K562 (cell line): ENCODE results near the gene ASCC2. TPM values are rescaled to one million over a fixed set of nuclear protein-coding genes. Genes with fewer than 3 reads are reported as not detected.

Source experiments
- ATAC-seq: fragments of 200-7000 bp; cut with Tn5 transposase; 3 replicates; pipeline ENCODE4 v1.9.1; 2020; ENCODE audit warnings: moderate library complexity
- BruUV-seq: library from RNA; stranded (reverse); fragments of 400-500 nt; replicated peaks from 2 replicates; lab custom pipeline; 2021; lab: Mats Ljungman, UMichigan
- CTCF ChIA-PET: fragments of 300-600 bp; formaldehyde crosslinking; extraction: SDS; loops from one replicate; lab custom pipeline; 2021; ENCODE audit warnings: low intra/inter-chr PET ratio; lab: Yijun Ruan, JAX
- POLR2A ChIA-PET: fragments of 300-600, 350-650 bp; sonication (Branson Sonifier 250); formaldehyde crosslinking; extraction: SDS; loops from one replicate; lab custom pipeline; 2021; ENCODE audit warnings: antibody characterized with exemption, inconsistent platforms; lab: Yijun Ruan, JAX
- DNase-seq, 4 experiments: peaks; one replicate each; pipeline versions ENCODE4 v3.0.0 to v3.0.0-alpha.2; 2011 to 2018; ENCODE audit warnings: low spot score in 3 of 4, mixed read lengths in 3 of 4; ENCODE audit errors: extremely low read depth in 1 of 4
- FAIRE-seq: peaks from 2 replicates; lab custom pipeline; 2011; peaks lifted over from hg19 to GRCh38; lab: Jason Lieb, UNC
- H2AFZ ChIP-seq: 2 replicates; pipeline ENCODE4 v1.6.0; 2011; ENCODE audit warnings: low read depth, low read length, control low read depth, inconsistent platforms
- H3K27ac ChIP-seq: fragments of 200-600 bp; 3 replicates; pipeline ENCODE4 v1.8.0; 2011; ENCODE audit warnings: low read depth, mild to moderate bottlenecking, control low read depth, inconsistent platforms, low read length, moderate library complexity, mixed read lengths; ENCODE audit errors: extremely low read depth
- H3K27me3 ChIP-seq, 2 experiments: fragments of 300-600 bp in 1 of 2; 2 replicates in 1 of 2; 3 replicates in 1 of 2; pipeline versions ENCODE4 v1.6.0 to v1.8.0; 2011; ENCODE audit warnings: inconsistent platforms in 2 of 2, low read length in 2 of 2, mild to moderate bottlenecking in 1 of 2, mixed read lengths in 1 of 2, moderate library complexity in 1 of 2; ENCODE audit not compliant: control insufficient read depth in 2 of 2, insufficient read depth in 2 of 2
- H3K36me3 ChIP-seq: fragments of 300-600 bp; 3 replicates; pipeline ENCODE4 v1.8.0; 2011; ENCODE audit warnings: mild to moderate bottlenecking, low read length, inconsistent platforms; ENCODE audit not compliant: control insufficient read depth, insufficient read depth
- H3K4me1 ChIP-seq, 2 experiments: fragments of 200-600 bp in 1 of 2; replicated peaks in 1 of 2; 2 replicates in 1 of 2; 3 replicates in 1 of 2; pipeline versions ENCODE4 v1.5.1 to v1.8.0; 2011; ENCODE audit warnings: inconsistent platforms in 2 of 2, low read length in 2 of 2, mild to moderate bottlenecking in 1 of 2, mixed read lengths in 1 of 2, moderate library complexity in 1 of 2; ENCODE audit not compliant: control insufficient read depth in 2 of 2, insufficient read depth in 2 of 2
- H3K4me2 ChIP-seq: 2 replicates; pipeline ENCODE4 v1.6.1; 2011; ENCODE audit warnings: low read length, control low read depth, inconsistent platforms, mixed read lengths; ENCODE audit not compliant: insufficient read depth
- H3K4me3 ChIP-seq: fragments of 200-600 bp; sonication (generic), shearing (Covaris generic); 2 replicates; pipeline ENCODE4 v1.5.1; 2016; ENCODE audit warnings: control low read depth, inconsistent platforms
- H3K79me2 ChIP-seq: fragments of 200-600 bp; 3 replicates; pipeline ENCODE4 v1.8.0; 2011; ENCODE audit warnings: low read length, inconsistent platforms; ENCODE audit not compliant: control insufficient read depth, insufficient read depth
- H3K9ac ChIP-seq, 2 experiments: 2 replicates each; pipeline versions ENCODE4 v1.6.0 to v1.6.1; 2011; ENCODE audit warnings: low read depth in 2 of 2, low read length in 2 of 2, control low read depth in 1 of 2, inconsistent platforms in 1 of 2, mild to moderate bottlenecking in 1 of 2, mixed read lengths in 1 of 2; ENCODE audit not compliant: insufficient read depth in 1 of 2
- H3K9me1 ChIP-seq: one replicate; pipeline ENCODE4 v1.6.0; 2011; ENCODE audit warnings: inconsistent platforms, mild to moderate bottlenecking, low read length, moderate library complexity; ENCODE audit not compliant: control insufficient read depth, insufficient read depth
- H3K9me3 ChIP-seq: replicated peaks from 2 replicates; pipeline ENCODE4 v1.5.1; 2011; ENCODE audit warnings: low read depth, low read length, inconsistent platforms; ENCODE audit not compliant: control insufficient read depth, insufficient read depth
- H4K20me1 ChIP-seq: replicated peaks from 2 replicates; pipeline ENCODE4 v1.6.1; 2011; ENCODE audit warnings: low read length, inconsistent platforms, mixed read lengths; ENCODE audit not compliant: control insufficient read depth, insufficient read depth
- ARID3B ChIP-seq: fragments of 250-450 bp; sonication (Bioruptor Pico); IDR thresholded peaks from 2 replicates; pipeline ENCODE4 v1.4.0; 2020; ENCODE audit warnings: borderline replicate concordance
- CHCHD3 ChIP-seq: fragments of 250-450 bp; sonication (Bioruptor Pico); IDR thresholded peaks from 2 replicates; pipeline ENCODE4 v2.1.2; 2022; ENCODE audit warnings: mild to moderate bottlenecking
- E2F3 ChIP-seq: fragments of 250-450 bp; sonication (Bioruptor Pico); IDR thresholded peaks from 2 replicates; pipeline ENCODE4 v1.4.0; 2020; ENCODE audit warnings: mild to moderate bottlenecking
- KDM4B ChIP-seq, 2 experiments: fragments of 450-650 bp in 1 of 2; sonication (generic) in 1 of 2; IDR thresholded peaks; 2 replicates each; pipeline ENCODE4 v1.6.1; 2016 to 2017; ENCODE audit warnings: borderline replicate concordance in 2 of 2, antibody characterized with exemption in 1 of 2, low read depth in 1 of 2, mild to moderate bottlenecking in 1 of 2
- SMARCA5 ChIP-seq: fragments of 450-650 bp; IDR thresholded peaks from 2 replicates; pipeline ENCODE4 v1.6.1; 2016
- SP1 ChIP-seq: sonication (generic); formaldehyde crosslinking; IDR thresholded peaks from 2 replicates; pipeline ENCODE4 v1.8.1; 2022; ENCODE audit warnings: mild to moderate bottlenecking, missing genetic modification reagents
- TCF3 ChIP-seq: sonication (generic); formaldehyde crosslinking; IDR thresholded peaks from 2 replicates; pipeline ENCODE4 v1.4.0; 2020; ENCODE audit warnings: mild to moderate bottlenecking, missing genetic modification reagents
- ZHX1 ChIP-seq: fragments of 150-350 bp; conservative IDR thresholded peaks from 2 replicates; pipeline ENCODE4 v1.6.1; 2014; ENCODE audit warnings: low read length
- ZNF398 ChIP-seq: fragments of 250-450 bp; sonication (Bioruptor Pico); IDR thresholded peaks from 2 replicates; pipeline ENCODE4 v1.8.0; 2021; ENCODE audit warnings: moderate library complexity, mild to moderate bottlenecking, inconsistent platforms
- ZNF512 ChIP-seq: IDR thresholded peaks from 2 replicates; pipeline ENCODE4 v1.6.1; 2016; ENCODE audit warnings: missing genetic modification characterization, missing compliant biosample characterization
- ZNF766 ChIP-seq: fragments of 200-800 bp; sonication (Bioruptor generic); conservative IDR thresholded peaks from 2 replicates; pipeline ENCODE4 v1.6.1; 2016; ENCODE audit warnings: missing genetic modification characterization, missing compliant biosample characterization
- WGBS: fragments of 100-300 bp; shearing (Covaris generic); methylation state at CpG from one replicate; pipeline ENCODE4 v1.1.6; 2016; ENCODE audit warnings: low coverage, mixed read lengths; ENCODE audit not compliant: insufficient coverage; ENCODE audit errors: missing lambda C conversion rate; 5-methylcytosine and 5-hydroxymethylcytosine counted together
- in situ Hi-C: fragments of 300-500 bp; cut with MboI; formaldehyde crosslinking; loops from 4 replicates; pipeline ENCODE4 v1.15.0; 2018; ENCODE audit warnings: inconsistent platforms, mixed read lengths
- intact Hi-C: fragments of 100-400 bp; cut with micrococcal nuclease; formaldehyde crosslinking; loops from 2 replicates; pipeline ENCODE4 v1.14.2; 2022
- polyA plus RNA-seq, 8 experiments: library from polyadenylated mRNA; depleted of rRNA in 4 of 8; stranded (reverse) in 5 of 8; unstranded in 3 of 8; fragments of >200 nt; fragmentation: Nextera tagmentation in 2 of 8; fragmentation: Illumina TruSeq in 1 of 8; extraction: Ambion mirVana in 2 of 8; extraction: Trizol in 1 of 8; gene quantifications; 2 replicates each; pipeline versions ENCODE4 v1.2.1 to v1.2.3, GENCODE V29; 2011 to 2014; ENCODE audit warnings: inconsistent platforms in 1 of 8, missing spikeins in 1 of 8
- total RNA-seq, 7 experiments: library from RNA; depleted of rRNA in 6 of 7; stranded (reverse); fragments of >200 nt in 6 of 7; fragmentation: Illumina TruSeq in 2 of 7; extraction: Trizol in 2 of 7; gene quantifications; 2 replicates each; pipeline versions ENCODE4 v1.2.1 to v1.2.3, GENCODE V29; 2011 to 2021; ENCODE audit warnings: low replicate concordance in 1 of 7

The ASCC2 gene
- total and polyA plus RNA-seq, 9 of the 15 experiments (the other 6 are each of a cell fraction or from before 2014, with no cell fraction given) = 4.0 to 46.7 (median 26.8) TPM

DNA sequence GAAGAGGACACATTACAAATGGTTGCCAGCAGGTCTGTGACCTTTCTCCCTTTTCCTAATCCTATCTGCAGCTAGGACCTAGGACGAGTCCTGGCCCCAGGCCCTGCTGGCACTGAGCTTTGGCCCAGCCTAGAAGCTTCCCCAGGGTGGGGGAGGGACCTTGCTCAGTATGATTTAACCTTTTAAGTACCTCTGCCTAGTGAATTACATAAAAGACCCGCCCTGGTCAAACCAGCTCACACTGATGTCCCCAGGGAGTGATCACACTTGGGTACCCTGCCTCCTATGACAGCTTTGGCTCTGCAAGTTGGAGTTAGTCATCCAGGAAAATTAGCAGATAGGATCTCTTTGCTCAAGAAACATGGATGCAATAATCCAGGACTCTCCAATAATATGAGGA, 21.9 kb downstream of the ASCC2 start:
- Histone ChIP-seq H3K79me2 (no peaks in the 10 kb centered on the region), H3K4me2 (no peak overlapping the region), H3K9ac (no peak overlapping the region), H3K27ac (no peak overlapping the region), H3K4me1 (peaks cover 0 to 4% of the 10 kb centered on the region in 2 experiments; a peak in 3 of 5 replicates), H3K9me3 (no peaks in the 10 kb centered on the region), H3K36me3 (peaks cover 80% of the 10 kb centered on the region; the same call in 2 of the 3 replicates), H3K9me1 (peaks cover 4% of the 10 kb centered on the region), H3K27me3 (no peaks in the 10 kb centered on the region), H3K4me3 (no peak overlapping the region), H2AFZ (no peak overlapping the region), H4K20me1 (peaks cover 4% of the 10 kb centered on the region)
- no TSS peak for BruUV-seq
- CTCF ChIA-PET = no interaction called here
- 100% methylated on average over 1 of the region's 2 CpGs for WGBS
- POLR2A ChIA-PET = no interaction called here
- no peak for TF ChIP-seq ARID3B (CRISPR knock-in tag)
- no peak for TF ChIP-seq ZNF512 (tag)
- no peak for TF ChIP-seq ZNF766 (CRISPR knock-in tag)
- TF ChIP-seq SMARCA5 = no peak
- no peak for TF ChIP-seq SP1
- TF ChIP-seq ZHX1 = no peak
- no peak for TF ChIP-seq KDM4B (IDR thresholded peaks at IDR 0.05; ENCODE audit: borderline replicate concordance in 2 of 2, low read depth in 1 of 2)
- TF ChIP-seq E2F3 = no peak
- no peak for TF ChIP-seq CHCHD3 (CRISPR knock-in tag)
- TF ChIP-seq TCF3 (CRISPR knock-in tag) = no peak
- no peak for TF ChIP-seq ZNF398
- intact Hi-C loops = no loop called here
- FAIRE-seq (no peak), DNase-seq (no peak), ATAC-seq (no peak)
- in situ Hi-C loops = loop anchor here (10.0 kb wide), 1 partner anchor 189 kb away; no protein-coding TSS in a partner anchor
